HEK293T (cell line): ENCODE data around the gene PSKH1.

Source experiments
- ARNT ChIP-seq: fragments of 450-650 bp; IDR thresholded peaks from 2 replicates; pipeline ENCODE4 v1.6.1; 2017; ENCODE audit warnings: mild to moderate bottlenecking
- BHLHE40 ChIP-seq: fragments of 450-650 bp; IDR thresholded peaks from 2 replicates; pipeline ENCODE4 v1.6.1; 2016; ENCODE audit warnings: mild to moderate bottlenecking, moderate library complexity, borderline replicate concordance
- ELF4 ChIP-seq: fragments of 450-650 bp; IDR thresholded peaks from 2 replicates; pipeline ENCODE4 v1.6.1; 2017; ENCODE audit warnings: antibody characterized with exemption
- FOXA1 ChIP-seq: fragments of 450-650 bp; IDR thresholded peaks from 2 replicates; pipeline ENCODE4 v1.6.1; 2016; ENCODE audit warnings: mild to moderate bottlenecking
- L3MBTL2 ChIP-seq: fragments of 450-650 bp; conservative IDR thresholded peaks from 2 replicates; pipeline ENCODE4 v1.6.1; 2016; ENCODE audit warnings: mild to moderate bottlenecking
- LEF1 ChIP-seq: fragments of 450-650 bp; IDR thresholded peaks from 2 replicates; pipeline ENCODE4 v1.6.1; 2017; ENCODE audit warnings: mild to moderate bottlenecking, borderline replicate concordance
- SP1 ChIP-seq: fragments of 450-650 bp; IDR thresholded peaks from 2 replicates; pipeline ENCODE4 v1.6.1; 2017
- SUZ12 ChIP-seq: fragments of 450-650 bp; IDR thresholded peaks from 2 replicates; pipeline ENCODE4 v1.6.1; 2016; ENCODE audit warnings: mild to moderate bottlenecking
- TARDBP ChIP-seq: fragments of 450-650 bp; IDR thresholded peaks from 2 replicates; pipeline ENCODE4 v1.6.1; 2016
- ZNF384 ChIP-seq: fragments of 450-650 bp; IDR thresholded peaks from 2 replicates; pipeline ENCODE4 v1.6.1; 2016

DNA sequence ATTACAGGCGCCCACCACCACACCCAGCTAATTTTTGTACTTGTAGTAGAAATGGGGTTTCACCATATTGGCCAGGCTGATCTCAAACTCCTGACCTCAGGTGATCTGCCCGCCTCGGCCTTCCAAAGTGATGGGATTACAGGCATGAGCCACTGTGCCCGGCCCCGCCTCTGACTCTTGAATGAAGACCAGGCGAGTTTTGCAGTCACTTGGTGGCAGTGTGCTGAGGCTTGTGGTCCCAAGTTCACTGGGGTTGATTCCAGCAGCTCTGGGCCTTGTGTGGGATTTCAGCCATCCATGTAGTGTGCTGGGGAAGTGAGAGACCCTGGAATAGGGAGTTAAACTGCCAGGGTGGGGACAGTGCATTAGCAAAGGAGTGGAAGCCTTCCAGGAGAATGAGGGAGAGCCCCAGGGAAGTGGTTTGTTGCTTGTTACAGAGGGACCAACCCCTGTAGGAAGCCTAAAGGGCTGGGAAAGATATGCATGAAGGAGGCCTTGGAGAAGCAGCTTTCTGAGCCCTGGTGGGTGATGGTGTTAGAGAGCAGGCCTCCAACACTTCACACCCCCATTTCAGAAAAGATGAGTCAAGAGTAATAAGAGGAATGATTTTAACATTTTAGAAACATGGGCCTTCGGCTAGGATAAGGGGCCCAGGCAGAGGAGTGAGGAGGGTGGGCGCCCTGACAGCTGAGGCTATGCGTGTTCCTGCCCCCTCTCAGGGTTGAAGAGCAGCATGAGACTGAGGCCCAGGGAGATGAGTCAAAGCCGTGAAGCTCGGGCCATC is 14.5 kb downstream of the PSKH1 start:
- TF ChIP-seq ARNT (no peak), TARDBP (no peak), BHLHE40 (no peak), FOXA1 (no peak), ELF4 (no peak), SUZ12 (no peak), L3MBTL2 (no peak), SP1 (no peak), LEF1 (no peak), ZNF384 (no peak)
